ENCODE measurements around the gene SUCLG1.

SUCLG1 gene

GRCh38 chr2:84459944-84460429 lies 907 bp upstream of the SUCLG1 start:
- CTCF ChIA-PET: interaction anchor here (3.5 kb wide), 1 partner anchor 466 kb away, joined by 11 read pairs; no protein-coding TSS in a partner anchor
- H3K4me3 ChIP-seq (ENCODE audit: low read depth, low read length): peak overlapping the region; percentile 93
- DNase-seq (ENCODE audit: low read depth, low spot score): no peak
- no peak for TF ChIP-seq CTCF (IDR thresholded peaks at IDR 0.05; ENCODE audit: insufficient read depth, low read length, missing control alignments)
- POLR2A ChIA-PET: interaction anchor here (0.8 kb wide), 1 partner anchor 34 kb away, joined by 3 read pairs; no protein-coding TSS in a partner anchor

DNA sequence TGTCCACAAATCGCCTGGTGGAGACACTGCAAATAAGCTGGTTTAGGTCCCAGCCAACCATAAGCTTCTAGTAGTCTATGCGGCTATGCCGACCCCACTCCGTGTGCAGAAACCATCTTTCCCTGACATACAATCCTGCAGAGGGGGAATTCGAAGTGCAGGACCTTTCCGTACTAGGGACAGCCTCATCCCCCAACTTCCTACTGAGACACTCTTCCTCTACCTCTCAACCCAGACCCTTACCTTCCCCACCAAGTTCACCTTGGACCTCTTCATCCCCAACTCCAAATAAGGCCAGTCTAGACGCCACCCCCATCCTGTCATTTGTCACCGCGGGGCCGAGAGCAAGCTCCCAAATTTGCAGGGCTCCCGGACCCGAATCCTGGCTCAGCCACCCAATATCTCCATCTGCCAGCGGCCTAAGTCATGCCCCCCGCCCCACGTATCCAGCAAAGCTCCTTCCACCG lies 496 bp downstream of the SUCLG1 start:
- no peak for TF ChIP-seq CTCF (IDR thresholded peaks at IDR 0.05; ENCODE audit: insufficient read depth, low read length, missing control alignments)
- ChIA-PET POLR2A (no interaction called here), CTCF (interaction anchor here (1.2 to 3.5 kb wide), 2 partner anchors 11 to 467 kb away, joined by 3 to 11 read pairs; no protein-coding TSS in a partner anchor)
- peak overlapping the region; percentile 93 for H3K4me3 ChIP-seq (ENCODE audit: low read depth, low read length)
- no peak for DNase-seq (ENCODE audit: low read depth, low spot score)

DNA sequence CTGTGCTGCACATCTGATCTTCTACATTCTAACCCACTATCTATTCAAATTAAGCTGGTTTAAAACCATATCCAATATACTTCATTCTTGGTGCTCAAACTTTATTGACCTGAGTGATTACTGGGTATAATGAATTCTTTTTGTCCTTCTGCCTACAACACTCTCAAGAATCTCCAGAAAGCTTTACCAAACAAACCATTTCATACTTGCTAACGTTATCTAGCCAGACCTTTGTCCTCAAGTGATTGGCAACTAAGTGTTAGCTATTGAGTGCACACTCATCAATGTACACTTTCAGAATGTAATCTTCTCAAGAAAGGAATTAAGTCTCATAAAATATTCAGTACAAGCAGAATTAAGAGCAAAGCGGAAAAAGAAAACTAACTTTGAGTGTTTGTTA lies 1.4 kb downstream of the SUCLG1 start:
- TF ChIP-seq CTCF (IDR thresholded peaks at IDR 0.05; ENCODE audit: insufficient read depth, low read length, missing control alignments): no peak
- CTCF ChIA-PET: interaction anchor here (0.7 to 3.5 kb wide), 3 partner anchors 11 to 468 kb away, joined by 3 to 11 read pairs (median 3); no protein-coding TSS in a partner anchor
- POLR2A ChIA-PET: no interaction called here
- DNase-seq (ENCODE audit: low read depth, low spot score): no peak
- no peak overlapping the region for H3K4me3 ChIP-seq (ENCODE audit: low read depth, low read length)

- ChIA-PET CTCF (no interaction called here), POLR2A (no interaction called here)
- TF ChIP-seq CTCF (IDR thresholded peaks at IDR 0.05; ENCODE audit: insufficient read depth, low read length, missing control alignments): no peak
Measured at GRCh38 chr2:84456156-84456555, 2.9 kb downstream of the SUCLG1 start.

GRCh38 chr2:84454581-84454980 lies 4.5 kb downstream of the SUCLG1 start:
- POLR2A ChIA-PET: no interaction called here
- H3K4me3 ChIP-seq (ENCODE audit: low read depth, low read length): no peak overlapping the region
- TF ChIP-seq CTCF (IDR thresholded peaks at IDR 0.05; ENCODE audit: insufficient read depth, low read length, missing control alignments): no peak
- CTCF ChIA-PET: interaction anchor here (1.2 kb wide), 1 partner anchor 563 kb away, joined by 3 read pairs; no protein-coding TSS in a partner anchor
- DNase-seq (ENCODE audit: low read depth, low spot score): no peak

More at GRCh38 chr2:84456156-84456555, 2.9 kb downstream of the SUCLG1 start:
- H3K4me3 ChIP-seq (ENCODE audit: low read depth, low read length): no peak overlapping the region
- no peak for DNase-seq (ENCODE audit: low read depth, low spot score)

DNA sequence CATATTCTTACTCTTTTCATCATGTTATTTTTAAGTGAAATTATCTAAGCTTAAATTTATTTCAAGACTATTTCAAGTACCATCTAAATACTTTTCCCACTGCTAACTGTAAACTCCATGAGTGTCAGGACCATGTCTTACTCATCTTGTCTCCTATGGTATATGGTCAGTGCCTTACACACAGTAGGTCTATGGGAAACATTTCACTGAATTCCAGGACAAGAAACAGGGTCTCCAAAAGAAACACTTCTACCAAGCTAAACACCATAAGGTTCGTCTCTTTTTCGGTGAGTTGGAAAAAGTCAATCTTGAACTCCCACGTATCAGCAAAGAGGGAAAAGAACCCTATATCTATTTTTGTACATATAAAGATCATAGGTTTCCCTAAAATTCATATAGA lies 6.5 kb downstream of the SUCLG1 start:
- no peak for DNase-seq (ENCODE audit: low read depth, low spot score)
- POLR2A ChIA-PET: no interaction called here
- no peak overlapping the region for H3K4me3 ChIP-seq (ENCODE audit: low read depth, low read length)
- CTCF ChIA-PET: no interaction called here
- TF ChIP-seq CTCF (IDR thresholded peaks at IDR 0.05; ENCODE audit: insufficient read depth, low read length, missing control alignments): no peak

Data from AG04449 (cell line).